HFF-Myc (cell line): ENCODE data around the gene RENBP.
"Not testable (repeated sequence)": the region's sequence is repeated elsewhere in the genome, so short reads cannot be mapped to it uniquely, and the experiment has no call there.

Source experiments
- DNase-seq: peaks from one replicate; pipeline ENCODE4 v3.0.0-alpha.2; 2011; ENCODE audit warnings: low read depth; ENCODE audit errors: extremely low read depth
- H3K4me3 ChIP-seq: replicated peaks from 2 replicates; pipeline ENCODE4 v1.5.1; 2011; ENCODE audit warnings: low read depth, mild to moderate bottlenecking, control low read depth, low read length
- CTCF ChIP-seq: IDR thresholded peaks from 2 replicates; pipeline ENCODE4 v1.5.1; 2012; ENCODE audit warnings: mild to moderate bottlenecking, low read depth, low read length, control low read depth; ENCODE audit errors: missing control alignments

RENBP gene

GRCh38 chrX:153988493-153988892 lies 44.0 kb upstream of the RENBP start:
- H3K4me3 ChIP-seq: no peak overlapping the region
- no peak for DNase-seq
- TF ChIP-seq CTCF: no peak

GRCh38 chrX:153984351-153985178 lies 40.1 kb upstream of the RENBP start:
- no peak overlapping the region for H3K4me3 ChIP-seq
- DNase-seq: no peak
- TF ChIP-seq CTCF: no peak

- H3K4me3 ChIP-seq: no peak overlapping the region
- no peak for TF ChIP-seq CTCF
- no peak for DNase-seq
These were observed 38.9 kb upstream of the RENBP start for GRCh38 chrX:153983321-153983801.

GRCh38 chrX:153981771-153982533 lies 37.5 kb upstream of the RENBP start:
- H3K4me3 ChIP-seq: no peak overlapping the region
- no peak for TF ChIP-seq CTCF

GRCh38 chrX:153981231-153981630 lies 36.8 kb upstream of the RENBP start:
- TF ChIP-seq CTCF: no peak
- no peak overlapping the region for H3K4me3 ChIP-seq

More at GRCh38 chrX:153981771-153982533, 37.5 kb upstream of the RENBP start:
- no peak for DNase-seq

GRCh38 chrX:153980394-153980793 lies 36.0 kb upstream of the RENBP start:
- not testable (repeated sequence) for DNase-seq, H3K4me3 ChIP-seq

More at GRCh38 chrX:153981231-153981630, 36.8 kb upstream of the RENBP start:
- no peak for DNase-seq

- no peak for TF ChIP-seq CTCF
- no peak for DNase-seq
- no peak overlapping the region for H3K4me3 ChIP-seq
These were observed 30.4 kb upstream of the RENBP start for GRCh38 chrX:153974726-153975286.
